HepG2 (cell line): ENCODE data around the gene EIF3L. TPM values are rescaled to one million over a fixed set of nuclear protein-coding genes. Genes with fewer than 3 reads are reported as not detected.

Experiments
- BRF2 ChIP-seq: sonication (generic); formaldehyde crosslinking; IDR thresholded peaks from 2 replicates; pipeline ENCODE4 v1.8.1; 2022; ENCODE audit warnings: mild to moderate bottlenecking, missing genetic modification reagents
- CTCF ChIP-seq: sonication (generic); formaldehyde crosslinking; IDR thresholded peaks from 2 replicates; pipeline ENCODE4 v1.5.0; 2020; ENCODE audit warnings: mild to moderate bottlenecking, missing genetic modification reagents, moderate library complexity
- FOXO4 ChIP-seq: sonication (generic); formaldehyde crosslinking; conservative IDR thresholded peaks from 2 replicates; pipeline ENCODE4 v1.8.1; 2023; ENCODE audit warnings: missing genetic modification reagents
- GATA4 ChIP-seq: sonication (generic); IDR thresholded peaks from 2 replicates; pipeline ENCODE4 v1.6.1; 2016; ENCODE audit warnings: antibody characterized with exemption, low read depth, borderline replicate concordance
- HMG20B ChIP-seq: conservative IDR thresholded peaks from 2 replicates; pipeline ENCODE4 v1.6.1; 2016; ENCODE audit warnings: missing genetic modification reagents, missing compliant biosample characterization
- POLR2A ChIP-seq, 2 experiments: IDR thresholded peaks; 2 replicates each; pipeline ENCODE4 v1.6.1; 2011; ENCODE audit warnings: low read depth in 2 of 2, low read length in 2 of 2, mild to moderate bottlenecking in 1 of 2, moderate library complexity in 1 of 2; ENCODE audit not compliant: insufficient read depth in 1 of 2
- TERF1 ChIP-seq: sonication (generic); formaldehyde crosslinking; IDR thresholded peaks from 2 replicates; pipeline ENCODE4 v1.8.0; 2022; ENCODE audit warnings: mild to moderate bottlenecking, missing genetic modification reagents, moderate library complexity
- THAP8 ChIP-seq: sonication (generic); formaldehyde crosslinking; IDR thresholded peaks from 2 replicates; pipeline ENCODE4 v1.5.1; 2020; ENCODE audit warnings: missing genetic modification reagents, mild to moderate bottlenecking, borderline replicate concordance
- ZFAT ChIP-seq: sonication (generic); formaldehyde crosslinking; conservative IDR thresholded peaks from 2 replicates; pipeline ENCODE4 v1.8.1; 2023; ENCODE audit warnings: missing genetic modification reagents, inconsistent platforms
- ZFP62 ChIP-seq: sonication (generic); formaldehyde crosslinking; IDR thresholded peaks from 2 replicates; pipeline ENCODE4 v1.4.0; 2020; ENCODE audit warnings: missing genetic modification reagents
- ZNF251 ChIP-seq: sonication (generic); formaldehyde crosslinking; IDR thresholded peaks from 2 replicates; pipeline ENCODE4 v1.9.0; 2021; ENCODE audit warnings: mild to moderate bottlenecking, missing genetic modification reagents
- ZNF512 ChIP-seq: sonication (generic); formaldehyde crosslinking; IDR thresholded peaks from 2 replicates; pipeline ENCODE4 v1.4.0; 2020; ENCODE audit warnings: mild to moderate bottlenecking, missing genetic modification reagents
- ZNF678 ChIP-seq: sonication (generic); formaldehyde crosslinking; IDR thresholded peaks from 2 replicates; pipeline ENCODE4 v1.4.0; 2020; ENCODE audit warnings: mild to moderate bottlenecking, missing genetic modification reagents
- ZNF7 ChIP-seq: IDR thresholded peaks from 2 replicates; pipeline ENCODE4 v1.6.1; 2016; ENCODE audit warnings: missing biosample characterization, missing genetic modification reagents
- ZNF768 ChIP-seq: sonication (generic); formaldehyde crosslinking; IDR thresholded peaks from 2 replicates; pipeline ENCODE4 v1.4.0; 2020; ENCODE audit warnings: missing genetic modification reagents
- ZNF784 ChIP-seq: sonication (generic); formaldehyde crosslinking; IDR thresholded peaks from 2 replicates; pipeline ENCODE4 v1.5.1; 2020; ENCODE audit warnings: missing genetic modification reagents, mild to moderate bottlenecking, borderline replicate concordance
- ZNF891 ChIP-seq: sonication (generic); formaldehyde crosslinking; IDR thresholded peaks from 2 replicates; pipeline ENCODE4 v1.5.0; 2020; ENCODE audit warnings: mild to moderate bottlenecking, missing genetic modification reagents
- ZSCAN20 ChIP-seq: sonication (generic); formaldehyde crosslinking; IDR thresholded peaks from 2 replicates; pipeline ENCODE4 v1.4.0; 2020; ENCODE audit warnings: missing genetic modification reagents, mild to moderate bottlenecking, borderline replicate concordance
- ZSCAN9 ChIP-seq: IDR thresholded peaks from 2 replicates; pipeline ENCODE4 v1.6.1; 2016; ENCODE audit warnings: borderline replicate concordance
- polyA plus RNA-seq, 8 experiments: library from polyadenylated mRNA; depleted of rRNA in 3 of 8; stranded (reverse) in 7 of 8; unstranded in 1 of 8; fragments of >200 nt; fragmentation: Illumina TruSeq in 4 of 8; extraction: Trizol in 4 of 8; gene quantifications; 2 replicates each; pipeline versions ENCODE4 v1.2.1 to v1.2.3, GENCODE V29; 2011 to 2016; ENCODE audit warnings: low read depth in 4 of 8, missing spikeins in 1 of 8, mixed read lengths in 1 of 8; ENCODE audit not compliant: insufficient read depth in 1 of 8
- total RNA-seq, 5 experiments: library from RNA; depleted of rRNA; stranded (reverse); fragments of >200 nt; fragmentation: Illumina TruSeq; extraction: Trizol; gene quantifications; 2 replicates each; pipeline ENCODE4 v1.2.3, GENCODE V29; 2016; ENCODE audit warnings: low read depth in 1 of 5

EIF3L gene
- total and polyA plus RNA-seq, 2 of the 13 experiments (the other 11 are each of a cell fraction or from before 2014, with no cell fraction given) = 514 to 793 TPM

- TF ChIP-seq ZFAT (CRISPR knock-in tag) = no peak
- no peak for TF ChIP-seq FOXO4 (CRISPR knock-in tag)
- no peak for TF ChIP-seq ZSCAN20 (CRISPR knock-in tag)
- TF ChIP-seq ZNF512 (CRISPR knock-in tag) = no peak
- TF ChIP-seq ZNF678 = no peak
- peak; percentile 66; the same call in 1 of the 2 replicates for TF ChIP-seq ZSCAN9 (CRISPR knock-in tag)
- TF ChIP-seq POLR2A (IDR thresholded peaks at IDR 0.05; ENCODE audit: insufficient read depth in 1 of 2, low read depth in 2 of 2, low read length in 2 of 2) = peak; percentile 95 to 99
- TF ChIP-seq TERF1 = no peak
- TF ChIP-seq CTCF (CRISPR knock-in tag) = no peak
- no peak for TF ChIP-seq ZNF251 (CRISPR knock-in tag)
- no peak for TF ChIP-seq HMG20B
- TF ChIP-seq THAP8 (CRISPR knock-in tag) = no peak
- TF ChIP-seq ZNF7 = no peak; the same call in 1 of the 2 replicates
- TF ChIP-seq ZNF891 (CRISPR knock-in tag) = peak; percentile 94
- TF ChIP-seq BRF2 (CRISPR knock-in tag) = 0 out of 2 replicates have a peak, but pooled peaks have one; percentile 51
- 0 out of 2 replicates have a peak, but pooled peaks have one; percentile 76 for TF ChIP-seq GATA4
- TF ChIP-seq ZNF784 = no peak
- 0 out of 2 replicates have a peak, but pooled peaks have one; percentile 34 for TF ChIP-seq ZFP62
- peak; percentile 90 for TF ChIP-seq ZNF768 (CRISPR knock-in tag)
Measured at GRCh38 chr22:37804881-37805809, 44.1 kb upstream of the EIF3L start (continued).
